SK-N-SH (cell line): ENCODE results near the gene EPX. TPM values are rescaled to one million over a fixed set of nuclear protein-coding genes. Genes with fewer than 3 reads are reported as not detected.
A peak's percentile ranks its signal among the peaks of the same experiment; 100 is the strongest.

Source experiments
- CTCF ChIA-PET: fragments of 300-600, 350-600 bp; formaldehyde crosslinking; extraction: SDS; loops from one replicate; lab custom pipeline; 2021; lab: Yijun Ruan, JAX
- POLR2A ChIA-PET: fragments of 350-600 bp; sonication (Branson Sonifier 250); formaldehyde crosslinking; extraction: SDS; loops from one replicate; lab custom pipeline; 2020; ENCODE audit warnings: antibody characterized with exemption, inconsistent platforms; lab: Yijun Ruan, JAX
- DNase-seq: peaks from one replicate; pipeline ENCODE4 v3.0.0; 2012
- H2AFZ ChIP-seq: fragments of 200-600 bp; sonication (generic); 2 replicates; pipeline ENCODE4 v1.8.1; 2016; ENCODE audit warnings: antibody characterized with exemption, mild to moderate bottlenecking, low read depth
- H3F3A ChIP-seq: fragments of 200-600 bp; sonication (generic); replicated peaks from 2 replicates; pipeline ENCODE3; 2016; ENCODE audit warnings: antibody characterized with exemption, mild to moderate bottlenecking; ENCODE audit not compliant: insufficient read depth
- H3K27ac ChIP-seq, 2 experiments: fragments of 200-500 bp in 1 of 2; fragments of 200-600 bp in 1 of 2; sonication (Bioruptor generic) in 1 of 2; sonication (generic), shearing (Covaris generic) in 1 of 2; 2 replicates each; pipeline versions ENCODE4 v1.5.1 to v1.6.1; 2014 to 2016; ENCODE audit warnings: low read depth in 2 of 2, inconsistent platforms in 1 of 2, low read length in 1 of 2, mild to moderate bottlenecking in 1 of 2, mixed read lengths in 1 of 2
- H3K27me3 ChIP-seq: fragments of 200-600 bp; sonication (generic), shearing (Covaris generic); 2 replicates; pipeline ENCODE4 v1.6.1; 2016; ENCODE audit warnings: mixed run types; ENCODE audit not compliant: insufficient read depth
- H3K36me3 ChIP-seq, 2 experiments: fragments of 200-500 bp in 1 of 2; fragments of 200-600 bp in 1 of 2; sonication (Bioruptor generic) in 1 of 2; sonication (generic) in 1 of 2; replicated peaks in 1 of 2; 2 replicates each; pipeline versions ENCODE3 to v1.5.1; 2014 to 2016; ENCODE audit warnings: low read length in 1 of 2, mild to moderate bottlenecking in 1 of 2; ENCODE audit not compliant: insufficient read depth in 2 of 2, control insufficient read depth in 1 of 2
- H3K4me1 ChIP-seq, 2 experiments: fragments of 200-500 bp in 1 of 2; fragments of 200-600 bp in 1 of 2; sonication (Bioruptor generic) in 1 of 2; sonication (generic), shearing (Covaris generic) in 1 of 2; 2 replicates each; pipeline versions ENCODE4 v1.5.1 to v1.6.1; 2014 to 2016; ENCODE audit warnings: low read depth in 1 of 2, low read length in 1 of 2, mixed run types in 1 of 2; ENCODE audit not compliant: insufficient read depth in 2 of 2, control insufficient read depth in 1 of 2
- H3K4me2 ChIP-seq: fragments of 200-600 bp; sonication (generic), shearing (Covaris generic); 2 replicates; pipeline ENCODE4 v1.6.1; 2017; ENCODE audit warnings: mixed run types
- H3K4me3 ChIP-seq, 2 experiments: fragments of 200-500 bp in 1 of 2; fragments of 200-600 bp in 1 of 2; sonication (Bioruptor generic) in 1 of 2; sonication (generic), shearing (Covaris generic) in 1 of 2; 2 replicates each; pipeline versions ENCODE4 v1.5.1 to v1.8.1; 2014 to 2016; ENCODE audit warnings: low read depth in 2 of 2, inconsistent platforms in 1 of 2, low read length in 1 of 2, mild to moderate bottlenecking in 1 of 2, mixed read lengths in 1 of 2, moderate library complexity in 1 of 2
- H3K79me2 ChIP-seq: fragments of 200-600 bp; sonication (generic); 2 replicates; pipeline ENCODE4 v1.8.1; 2017; ENCODE audit warnings: mild to moderate bottlenecking; ENCODE audit not compliant: insufficient read depth
- H3K9ac ChIP-seq: fragments of 200-600 bp; sonication (generic); 2 replicates; pipeline ENCODE4 v1.6.1; 2017; ENCODE audit warnings: mixed run types
- H3K9me2 ChIP-seq: fragments of 200-600 bp; sonication (generic); 2 replicates; pipeline ENCODE4 v1.6.1; 2017; ENCODE audit warnings: mixed run types
- H3K9me3 ChIP-seq: fragments of 200-600 bp; sonication (generic); 2 replicates; pipeline ENCODE4 v1.6.1; 2017; ENCODE audit warnings: mixed run types, mild to moderate bottlenecking, moderate library complexity
- H4K20me1 ChIP-seq: fragments of 200-600 bp; sonication (generic); 2 replicates; pipeline ENCODE4 v1.6.1; 2017; ENCODE audit warnings: mild to moderate bottlenecking, mixed run types; ENCODE audit not compliant: insufficient read depth
- CHD2 ChIP-seq: fragments of 150-350 bp; IDR thresholded peaks from 2 replicates; pipeline ENCODE4 v1.6.1; 2018; ENCODE audit warnings: low read length; ENCODE audit not compliant: partially characterized antibody
- IRF3 ChIP-seq: fragments of 150-350 bp; IDR thresholded peaks from 2 replicates; pipeline ENCODE4 v1.6.1; 2016; ENCODE audit warnings: mild to moderate bottlenecking, low read depth, low read length
- JUND ChIP-seq: IDR thresholded peaks from 2 replicates; pipeline ENCODE4 v1.4.0; 2012
- MEF2A ChIP-seq: IDR thresholded peaks from 2 replicates; pipeline ENCODE4 v1.4.0; 2012; ENCODE audit warnings: low read depth, borderline replicate concordance
- NRF1 ChIP-seq: IDR thresholded peaks from 2 replicates; pipeline ENCODE4 v1.6.1; 2012; ENCODE audit warnings: low read depth, mild to moderate bottlenecking, low read length
- REST ChIP-seq: IDR thresholded peaks from 2 replicates; pipeline ENCODE4 v1.6.1; 2012; ENCODE audit warnings: mild to moderate bottlenecking, low read depth, low read length, moderate library complexity
- RXRA ChIP-seq: IDR thresholded peaks from 2 replicates; pipeline ENCODE4 v1.4.0; 2012; ENCODE audit warnings: low read depth, mild to moderate bottlenecking, borderline replicate concordance
- TEAD4 ChIP-seq: IDR thresholded peaks from 2 replicates; pipeline ENCODE4 v1.4.0; 2012; ENCODE audit warnings: mild to moderate bottlenecking, borderline replicate concordance; ENCODE audit not compliant: insufficient read depth
- USF1 ChIP-seq: IDR thresholded peaks from 2 replicates; pipeline ENCODE4 v1.4.0; 2012; ENCODE audit warnings: low read depth, borderline replicate concordance
- YY1 ChIP-seq: IDR thresholded peaks from 2 replicates; pipeline ENCODE4 v1.4.0; 2012; ENCODE audit warnings: low read depth, mild to moderate bottlenecking
- WGBS: methylation state at CpG from one replicate; pipeline ENCODE4 v1.1.6; 2017; ENCODE audit warnings: low lambda C conversion rate; 5-methylcytosine and 5-hydroxymethylcytosine counted together
- polyA plus RNA-seq, 3 experiments: library from polyadenylated mRNA; depleted of rRNA; stranded (reverse); fragments of >200 nt; gene quantifications; 2 replicates each; pipeline ENCODE4 v1.2.3, GENCODE V29; 2012

EPX gene
- polyA plus RNA-seq, 1 of the 3 experiments (the other 2 are of a cell fraction) = 0.02 TPM

- no peak overlapping the region for H3K4me2 ChIP-seq
- no peak overlapping the region for H3K9ac ChIP-seq
- peaks cover 82% of the 10 kb centered on the region for H3K27me3 ChIP-seq
- no peak for TF ChIP-seq MEF2A
- TF ChIP-seq IRF3 = no peak
- no peak for TF ChIP-seq RXRA
- no peak for TF ChIP-seq USF1
- TF ChIP-seq JUND = no peak
- no peak for TF ChIP-seq CHD2
- no peak for TF ChIP-seq NRF1
- TF ChIP-seq, all 33 proteins: peak for 0
- Histone ChIP-seq H3K9me3 (no peaks in the 10 kb centered on the region), H3K9me2 (no peaks in the 10 kb centered on the region), H3K27ac (no peak overlapping the region), H3K4me3 (no peak overlapping the region), H4K20me1 (no peaks in the 10 kb centered on the region), H2AFZ (no peak overlapping the region), H3K36me3 (no peaks in the 10 kb centered on the region), H3K4me1 (peaks cover 0 to 8% of the 10 kb centered on the region in 2 experiments; a peak in 1 of 4 replicates), H3F3A (no peaks in the 10 kb centered on the region), H3K79me2 (no peaks in the 10 kb centered on the region)
- POLR2A ChIA-PET = no interaction called here
- DNase-seq = no peak
- WGBS = 69% methylated on average over 9 of the region's 10 CpGs
- CTCF ChIA-PET = interaction anchor here (0.8 to 4.7 kb wide), 15 partner anchors 10 to 201 kb away, joined by 3 to 34 read pairs (median 4); partner anchors contain the start of genes LPO, MKS1 and RNF43
Measured at GRCh38 chr17:58247511-58248363, 55.2 kb downstream of the EPX start.

- peak overlapping the region; percentile 47 to 71 for H3K4me3 ChIP-seq
- CTCF ChIA-PET = interaction anchor here (0.6 to 4.7 kb wide), 63 partner anchors 10 to 821 kb away, joined by 3 to 73 read pairs (median 6); partner anchors contain the start of genes LPO, MKS1, RNF43 and SUPT4H1
Measured at GRCh38 chr17:58248955-58249269, 56.4 kb downstream of the EPX start.

More at GRCh38 chr17:58248955-58249269, 56.4 kb downstream of the EPX start:
- H3K9ac ChIP-seq = no peak overlapping the region
- H3K9me2 ChIP-seq = no peaks in the 10 kb centered on the region
- 45% methylated on average over 8 of the region's 10 CpGs for WGBS
- H3K27ac ChIP-seq = no peak overlapping the region
- H3K4me2 ChIP-seq = peak overlapping the region; percentile 96
- H3K79me2 ChIP-seq = no peaks in the 10 kb centered on the region
- H3F3A ChIP-seq = no peaks in the 10 kb centered on the region
- H3K9me3 ChIP-seq = no peaks in the 10 kb centered on the region
- TF ChIP-seq REST (no peak), YY1 (no peak), RXRA (no peak), TEAD4 (no peak), CHD2 (no peak)
- POLR2A ChIA-PET = interaction anchor here (1.0 kb wide), 1 partner anchor 103 kb away, joined by 3 read pairs; the partner anchor contains the start of gene SUPT4H1
- peaks cover 0 to 8% of the 10 kb centered on the region in 2 experiments; a peak in 1 of 4 replicates for H3K4me1 ChIP-seq
- no peak for DNase-seq
- H3K27me3 ChIP-seq = peaks cover 80% of the 10 kb centered on the region
- H2AFZ ChIP-seq = peak overlapping the region; percentile 97; the same call in 1 of the 2 replicates
- H3K36me3 ChIP-seq = no peaks in the 10 kb centered on the region
- H4K20me1 ChIP-seq = no peaks in the 10 kb centered on the region
